Hematopoietic multipotent progenitor cell treated with erythropoietin and hydrocortisone succinate and interleukin-3 and kit ligand, for 6 days (in vitro differentiated cells): ENCODE measurements around the gene HTR3B.
"Not testable (repeated sequence)": the region's sequence is repeated elsewhere in the genome, so short reads cannot be mapped to it uniquely, and the experiment has no call there.

ENCODE experiments used
- DNase-seq: peaks from one replicate; pipeline ENCODE4 v3.0.0-alpha.2; 2015

The HTR3B gene, protein sequence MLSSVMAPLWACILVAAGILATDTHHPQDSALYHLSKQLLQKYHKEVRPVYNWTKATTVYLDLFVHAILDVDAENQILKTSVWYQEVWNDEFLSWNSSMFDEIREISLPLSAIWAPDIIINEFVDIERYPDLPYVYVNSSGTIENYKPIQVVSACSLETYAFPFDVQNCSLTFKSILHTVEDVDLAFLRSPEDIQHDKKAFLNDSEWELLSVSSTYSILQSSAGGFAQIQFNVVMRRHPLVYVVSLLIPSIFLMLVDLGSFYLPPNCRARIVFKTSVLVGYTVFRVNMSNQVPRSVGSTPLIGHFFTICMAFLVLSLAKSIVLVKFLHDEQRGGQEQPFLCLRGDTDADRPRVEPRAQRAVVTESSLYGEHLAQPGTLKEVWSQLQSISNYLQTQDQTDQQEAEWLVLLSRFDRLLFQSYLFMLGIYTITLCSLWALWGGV

DNA sequence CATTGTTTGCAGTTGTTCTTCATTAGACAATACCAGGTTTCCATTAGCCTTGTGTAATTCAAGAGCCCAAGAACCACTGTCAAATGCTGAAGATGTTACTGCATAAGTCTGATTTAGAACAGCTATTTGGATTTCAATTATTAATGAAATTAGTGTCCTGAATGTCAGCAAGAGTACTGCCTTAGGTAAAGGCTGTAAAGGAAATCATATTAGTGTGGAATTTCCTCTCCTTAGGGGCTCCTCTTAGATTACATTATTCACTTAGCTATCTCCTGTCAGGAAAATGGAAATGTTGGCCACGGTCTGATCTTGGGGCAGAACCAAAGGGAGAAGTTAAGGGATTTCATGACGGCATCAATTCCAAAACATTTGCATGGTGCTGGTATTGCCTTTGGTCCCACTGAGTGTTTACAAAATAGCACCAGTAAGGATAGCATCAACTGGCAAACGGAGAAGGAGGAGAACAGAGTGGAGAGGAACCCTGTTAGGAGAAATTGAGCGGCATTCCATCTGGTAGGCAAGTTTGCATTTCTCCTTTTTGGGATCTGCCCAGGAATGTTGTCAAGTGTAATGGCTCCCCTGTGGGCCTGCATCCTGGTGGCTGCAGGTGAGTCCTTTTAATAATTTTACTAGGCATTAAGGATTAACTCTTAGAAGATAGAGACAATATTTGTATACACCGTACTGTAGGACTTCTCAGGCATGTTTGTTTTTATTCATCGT is at the start of gene HTR3B:
HTR3B (plus strand) TSS at position 418 of the 723 bp plus-strand sequence; CDS start at position 556, 138 bp downstream.
- DNase-seq, result no peak

DNA sequence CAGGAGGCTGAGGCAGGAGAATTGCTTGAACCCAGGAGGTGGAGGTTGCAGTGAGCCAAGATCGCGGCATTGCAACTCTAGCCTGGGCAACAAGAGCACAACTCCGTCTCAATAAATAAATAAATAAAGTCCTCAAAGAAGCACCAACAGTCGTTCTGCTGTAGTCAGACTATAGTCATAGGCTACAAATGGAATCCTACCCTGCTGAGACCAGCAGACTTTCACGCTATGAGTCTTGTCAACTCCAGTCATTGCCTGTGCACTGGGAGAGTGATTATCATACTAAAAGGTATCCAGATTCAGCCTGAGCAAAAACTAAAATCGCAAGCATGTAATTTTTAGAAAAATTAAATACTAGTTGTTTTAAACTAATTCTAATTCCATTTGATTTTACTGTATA is 48.8 kb upstream of the HTR3B start:
- no peak for DNase-seq

DNA sequence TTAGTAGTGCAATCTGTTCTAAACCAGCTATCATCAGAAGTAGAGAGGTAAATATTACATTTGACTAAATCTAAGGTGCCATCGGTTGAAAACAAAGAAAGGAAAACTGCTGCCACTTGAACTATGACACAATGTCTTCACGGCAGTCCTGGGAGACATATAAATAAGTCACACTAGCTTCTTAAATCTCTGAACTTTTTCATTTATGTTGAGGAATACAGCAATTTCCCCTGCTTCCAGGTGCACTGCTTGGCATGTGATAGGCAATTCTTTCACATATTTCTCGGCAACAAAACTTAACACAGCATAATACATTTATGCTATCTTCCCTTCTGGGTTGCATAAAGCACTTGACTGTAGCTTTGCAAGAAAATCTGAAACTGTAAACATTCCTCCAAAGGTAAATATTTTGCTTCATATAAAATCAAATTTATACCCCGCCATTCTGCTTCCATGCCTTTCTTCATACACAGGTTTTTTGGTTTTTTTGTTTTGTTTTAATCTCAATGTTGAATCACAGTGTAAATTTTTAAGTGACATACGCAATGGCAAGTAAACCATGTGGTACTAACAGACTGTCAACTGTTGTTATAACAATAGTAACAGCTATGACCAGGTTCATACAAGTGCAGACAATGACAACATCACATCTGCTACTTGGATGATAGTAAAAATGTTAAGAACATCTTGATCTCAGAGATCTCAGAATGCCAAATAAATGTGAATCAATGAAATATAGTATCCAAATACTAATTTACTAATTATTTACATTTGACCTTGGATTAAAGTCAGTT is 47.4 kb upstream of the HTR3B start:
- no peak for DNase-seq

DNA sequence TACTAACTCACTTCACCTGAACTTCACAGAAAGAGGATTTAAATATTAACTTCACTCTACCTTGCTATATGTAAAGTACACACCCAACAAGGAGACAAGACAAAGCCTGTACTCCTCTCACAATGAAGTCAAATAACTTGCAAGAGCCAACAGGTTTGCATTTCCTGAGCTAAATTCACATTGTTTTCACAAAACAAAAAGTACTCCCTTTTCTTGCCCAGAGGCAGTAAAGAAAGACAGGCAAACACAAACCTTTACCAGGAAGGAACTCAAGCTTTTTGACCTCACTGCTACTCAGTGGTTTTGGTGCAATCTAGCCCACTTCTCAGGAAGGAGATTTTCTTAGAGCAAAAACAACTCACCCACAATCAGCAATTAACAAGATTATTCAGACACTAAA is 44.9 kb upstream of the HTR3B start:
- no peak for DNase-seq

DNA sequence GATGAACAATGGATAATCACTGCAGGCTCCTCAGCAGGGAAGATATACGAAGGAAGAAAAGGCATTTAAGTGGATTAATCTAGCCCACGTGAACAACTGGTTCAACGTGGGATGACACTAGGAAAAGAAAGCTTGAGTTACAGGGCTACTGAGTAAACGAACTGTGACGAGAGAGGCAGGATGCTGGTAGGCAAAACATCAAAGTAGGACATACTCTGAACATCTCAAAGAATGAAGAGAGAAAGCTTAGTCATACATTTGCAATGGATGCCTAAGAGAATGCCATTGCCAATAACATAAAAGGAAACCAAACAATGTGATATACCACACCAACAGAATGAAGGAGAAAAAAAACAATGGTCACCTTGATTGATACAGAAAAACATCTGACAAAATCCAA is 42.2 kb upstream of the HTR3B start:
- no peak for DNase-seq

DNA sequence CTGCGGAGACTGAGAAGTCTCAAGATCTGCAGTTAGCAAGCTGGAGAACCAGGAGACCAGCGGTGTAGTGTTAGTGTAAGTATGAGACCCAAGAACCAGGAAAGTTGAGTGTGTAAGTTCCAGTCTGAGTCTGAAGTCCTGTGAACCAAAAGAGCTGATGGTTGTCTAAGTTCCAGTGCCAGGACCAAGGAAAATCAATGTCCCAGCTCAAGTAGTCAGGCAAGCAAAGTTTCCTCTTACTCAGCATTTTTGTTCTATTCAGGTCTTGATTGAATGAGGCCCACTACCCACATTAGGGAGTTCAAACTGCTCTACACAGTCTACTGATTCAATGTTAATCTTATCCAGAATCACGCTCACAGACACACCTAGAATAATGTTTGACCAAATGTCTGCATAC is 40.2 kb upstream of the HTR3B start:
- no peak for DNase-seq

DNA sequence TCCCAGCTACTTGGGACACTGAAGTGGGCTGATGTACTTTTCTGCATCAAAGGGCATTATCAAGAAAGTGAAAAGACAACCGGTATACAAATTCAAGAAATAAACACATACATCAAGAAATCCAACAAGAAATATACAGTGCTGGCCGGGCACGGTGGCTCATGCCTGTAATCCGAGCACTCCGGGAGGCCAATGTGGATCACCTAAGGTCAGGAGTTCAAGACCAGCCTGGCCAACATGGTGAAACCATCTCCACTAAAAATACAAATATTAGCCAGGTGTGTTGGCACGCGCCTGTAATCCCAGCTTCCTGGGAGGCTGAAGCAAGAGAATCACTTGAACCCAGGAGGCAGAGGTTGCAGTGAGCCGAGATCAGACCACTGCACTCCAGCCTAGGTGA is 38.7 kb upstream of the HTR3B start:
- DNase-seq, result no peak

DNA sequence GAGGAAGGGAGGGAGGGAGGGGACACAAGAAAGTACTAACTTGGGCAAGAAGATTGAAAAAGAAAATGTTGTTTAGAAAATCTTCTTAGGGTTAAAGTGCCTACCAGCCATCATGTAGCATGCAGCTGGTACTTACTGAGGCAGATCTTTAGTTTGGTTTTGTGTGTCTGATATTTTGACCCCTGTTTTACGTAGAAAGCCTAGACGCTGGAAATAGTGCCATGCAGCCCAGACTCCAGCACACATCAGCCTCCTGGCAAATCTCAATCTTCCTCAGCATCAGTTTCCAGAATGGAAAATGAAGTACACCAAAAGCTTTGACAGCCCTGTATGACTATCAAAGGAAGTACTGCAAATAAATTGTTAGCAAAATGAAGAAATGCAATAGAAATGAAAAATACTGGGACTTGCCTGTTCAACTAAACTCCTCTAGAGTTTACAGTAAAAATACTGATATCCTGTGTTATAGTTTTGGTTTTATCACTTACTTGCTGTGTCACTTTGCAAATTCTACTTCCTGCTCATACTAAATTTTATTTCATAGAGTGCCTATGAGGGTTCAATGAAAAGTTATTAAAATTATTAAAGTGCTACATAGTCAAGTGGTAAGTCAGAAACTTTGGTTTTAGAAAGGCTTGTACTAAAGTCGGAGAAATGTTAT is 36.6 kb upstream of the HTR3B start:
- no peak for DNase-seq

DNA sequence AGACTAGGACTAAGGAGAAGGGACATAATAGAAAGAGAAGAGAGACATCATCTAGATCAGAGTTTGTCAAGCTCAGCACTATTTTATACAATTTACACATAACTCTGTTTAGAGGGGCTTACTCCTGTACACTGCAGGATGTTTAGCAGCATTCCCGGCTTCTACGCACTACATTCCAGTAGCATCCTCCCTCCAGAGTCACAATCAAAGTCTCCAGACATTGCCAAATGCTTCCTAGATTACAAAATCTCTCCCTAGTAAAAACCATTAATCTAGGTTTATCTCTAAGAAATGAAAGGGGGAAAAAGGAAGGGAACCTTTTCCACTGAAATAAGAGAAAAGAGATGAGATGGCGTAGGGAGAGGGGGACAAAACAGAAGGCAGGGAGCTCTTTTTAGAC is 33.3 kb upstream of the HTR3B start:
- DNase-seq, result no peak

DNA sequence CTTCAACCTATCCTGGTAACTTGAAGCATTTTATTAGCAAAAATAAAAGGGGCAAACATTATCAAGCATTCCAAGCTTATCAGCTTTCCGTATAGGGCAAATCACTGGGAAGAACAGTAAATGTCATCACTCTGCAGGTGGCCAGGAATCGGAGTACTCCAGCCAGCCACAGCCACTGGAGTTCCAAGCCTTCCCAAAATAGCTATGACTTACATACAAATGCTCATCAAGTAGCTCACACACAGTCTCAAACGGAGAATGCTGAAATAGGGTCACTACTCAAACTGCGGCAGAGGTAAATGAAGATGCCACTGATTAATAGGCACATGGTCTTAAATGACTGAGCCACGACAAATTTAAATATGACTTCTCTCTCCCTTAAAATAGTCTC is 31.4 kb upstream of the HTR3B start:
- no peak for DNase-seq

DNA sequence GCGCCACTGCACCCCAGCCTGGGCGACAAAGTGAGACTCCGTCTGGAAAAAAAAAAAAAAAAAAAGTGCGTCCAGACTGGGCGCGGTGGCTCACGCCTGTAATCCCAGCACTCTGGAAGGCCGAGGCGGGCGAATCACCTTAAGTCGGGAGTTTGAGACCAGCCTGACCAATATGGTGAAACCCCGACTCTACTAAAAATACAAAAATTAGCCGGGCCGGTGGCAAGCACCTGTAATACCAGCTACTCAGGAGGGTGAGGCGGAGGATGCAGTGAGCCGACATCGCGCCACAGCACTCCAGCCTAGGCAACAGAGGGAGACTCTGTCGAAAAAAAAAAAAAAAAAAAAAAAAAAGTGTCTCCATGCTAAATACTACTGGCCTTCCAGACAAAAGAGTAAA is 30.5 kb upstream of the HTR3B start:
- no peak for DNase-seq

DNA sequence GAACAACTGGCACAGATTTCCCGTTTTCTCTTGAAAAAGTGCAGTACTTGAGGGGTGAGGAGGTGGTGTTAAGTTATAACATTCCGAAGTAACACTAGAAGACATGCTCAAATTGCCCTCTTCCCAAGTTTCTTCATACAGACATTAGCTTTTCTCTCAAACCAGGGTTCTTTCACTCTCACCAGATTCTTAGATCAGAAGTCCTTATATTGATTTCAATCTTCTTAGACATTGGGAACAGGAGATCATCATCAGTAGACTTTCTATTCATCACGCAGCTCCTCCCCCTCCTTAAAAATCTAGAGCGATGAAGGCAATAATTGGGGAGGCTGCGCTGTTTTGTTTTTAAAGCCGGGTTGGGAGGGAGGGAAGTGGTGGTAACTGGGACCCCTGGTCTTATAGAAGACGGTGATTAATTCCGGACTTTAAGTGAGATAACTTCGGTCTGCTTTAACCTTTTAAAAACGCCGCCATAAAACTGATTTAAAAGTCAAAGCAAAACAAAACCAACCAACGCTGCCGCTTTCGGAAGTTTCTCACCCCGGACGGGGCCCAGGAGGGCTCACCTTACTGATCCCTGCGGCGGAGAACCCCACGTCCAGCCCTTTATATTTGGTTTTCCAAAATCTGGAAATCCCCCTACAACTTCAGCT is 29.9 kb upstream of the HTR3B start:
- DNase-seq, result peak; percentile 32

DNA sequence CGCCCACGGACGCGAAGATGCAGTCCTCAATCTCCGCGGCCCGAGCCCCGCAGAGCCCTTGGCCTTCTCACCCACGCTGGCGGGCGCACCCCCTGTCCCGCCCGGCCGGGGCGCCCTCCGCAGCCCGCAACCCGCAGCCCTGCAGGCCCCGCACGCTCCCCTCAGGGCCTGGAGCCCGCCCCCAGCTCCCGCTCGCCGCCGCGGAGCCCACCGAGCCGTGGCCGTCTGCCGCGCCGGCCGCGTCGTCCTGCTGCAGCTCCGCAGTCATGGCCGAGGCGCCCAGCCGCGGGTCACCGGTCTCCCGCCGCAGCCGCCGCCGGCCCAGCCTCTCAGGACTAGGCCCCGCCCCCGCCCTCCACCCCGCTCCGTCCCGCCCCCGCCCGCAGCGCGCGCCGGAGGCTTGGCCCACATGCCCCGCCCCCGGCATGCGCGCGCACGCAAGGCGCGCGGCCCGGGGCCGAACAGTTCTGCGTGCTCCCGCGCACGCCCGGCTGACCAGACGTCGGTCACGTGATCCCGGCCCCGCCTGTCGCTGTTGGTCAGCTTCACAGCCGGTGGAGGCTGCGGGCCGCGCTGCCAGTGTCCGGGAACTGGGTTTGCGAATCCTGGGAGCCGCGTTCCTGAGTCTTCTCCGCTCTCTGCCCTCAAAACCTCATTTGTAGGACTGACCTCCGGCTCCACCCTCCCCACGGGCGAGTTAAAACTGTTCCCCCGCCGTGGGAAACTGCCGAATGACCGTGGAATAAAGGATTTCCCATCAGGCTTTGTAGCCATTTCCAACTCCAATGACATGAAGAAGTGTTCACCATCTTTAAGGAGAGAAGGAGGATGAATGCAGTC is 29.1 kb upstream of the HTR3B start, which contains the start of gene USP28:
USP28 (minus strand) TSS at position 339 of the 840 bp plus-strand sequence; CDS start at position 268, 71 bp downstream.
- DNase-seq, result peak; percentile 94

DNA sequence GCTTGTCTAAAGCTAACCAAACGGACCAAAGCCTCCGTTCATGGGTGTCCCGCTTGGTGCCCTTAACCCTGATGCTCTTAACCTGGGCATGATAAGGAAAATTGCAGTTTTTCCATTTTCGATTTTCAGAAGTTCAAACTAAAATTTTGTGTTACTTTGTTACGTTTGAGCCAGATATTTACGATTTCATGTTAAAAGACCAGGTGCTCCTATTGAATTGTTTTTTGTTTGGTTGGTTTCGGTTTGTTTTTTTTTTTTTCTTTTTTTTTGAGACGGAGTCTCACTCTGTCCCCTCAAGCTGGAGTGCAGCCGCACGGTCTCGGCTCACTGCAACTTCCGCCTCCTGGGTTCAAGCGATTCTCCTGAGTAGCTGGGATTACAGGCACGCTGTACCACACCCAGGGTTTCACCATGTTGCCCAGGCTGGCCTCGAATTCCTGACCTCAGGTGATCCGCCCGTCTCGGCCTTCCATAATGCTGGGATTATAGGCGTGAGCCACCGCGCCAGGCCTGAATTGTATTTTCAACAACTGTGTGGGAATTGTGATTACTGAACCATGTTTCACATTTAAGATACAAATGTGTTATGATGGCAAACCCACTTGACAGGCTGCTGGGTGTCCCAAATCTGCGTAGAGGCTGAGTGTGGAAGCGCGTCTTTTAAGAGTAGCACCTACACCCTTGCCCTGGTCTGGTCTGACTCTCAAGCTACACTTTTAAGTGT is 28.4 kb upstream of the HTR3B start:
- no peak for DNase-seq

DNA sequence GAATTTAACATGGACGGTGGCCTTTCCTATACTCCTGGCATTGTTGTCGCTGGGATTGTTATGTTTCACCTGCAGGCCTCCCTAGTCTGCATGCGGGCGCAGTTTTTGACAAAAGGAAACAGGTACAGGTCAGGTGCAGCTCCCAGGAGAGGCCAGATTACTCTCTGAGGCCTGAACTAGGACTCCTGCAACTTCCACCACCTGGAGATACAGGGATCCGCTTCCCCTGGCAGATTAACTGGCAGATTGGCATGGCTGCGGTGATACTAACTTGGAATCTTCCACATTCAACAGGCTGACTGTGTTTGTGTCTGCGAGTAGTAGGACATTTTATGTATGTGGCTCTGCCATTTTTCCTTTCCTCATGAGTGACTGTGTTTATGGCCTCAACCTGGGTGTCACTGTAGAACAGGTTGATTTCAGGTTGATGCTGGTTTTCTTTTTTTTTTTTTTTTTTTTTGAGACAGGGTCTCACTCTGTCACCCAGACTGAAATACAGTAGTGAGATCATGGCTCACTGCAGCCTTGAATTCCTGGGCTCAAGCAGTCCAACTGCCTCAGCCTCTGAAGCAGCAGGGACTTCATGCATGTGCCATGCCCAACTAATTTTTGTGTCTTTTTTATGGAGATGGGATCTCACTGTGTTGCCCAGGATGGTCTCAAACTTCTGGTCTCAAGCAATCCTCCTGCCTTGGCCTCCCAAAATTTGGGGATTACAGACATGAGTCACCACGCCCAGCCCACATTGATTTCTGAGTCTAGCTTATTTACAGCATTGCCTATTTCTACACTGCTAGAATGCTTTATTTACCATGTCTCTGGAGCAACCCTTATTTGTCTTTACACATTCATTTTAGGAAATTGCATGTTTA is 27.6 kb upstream of the HTR3B start:
- no peak for DNase-seq

DNA sequence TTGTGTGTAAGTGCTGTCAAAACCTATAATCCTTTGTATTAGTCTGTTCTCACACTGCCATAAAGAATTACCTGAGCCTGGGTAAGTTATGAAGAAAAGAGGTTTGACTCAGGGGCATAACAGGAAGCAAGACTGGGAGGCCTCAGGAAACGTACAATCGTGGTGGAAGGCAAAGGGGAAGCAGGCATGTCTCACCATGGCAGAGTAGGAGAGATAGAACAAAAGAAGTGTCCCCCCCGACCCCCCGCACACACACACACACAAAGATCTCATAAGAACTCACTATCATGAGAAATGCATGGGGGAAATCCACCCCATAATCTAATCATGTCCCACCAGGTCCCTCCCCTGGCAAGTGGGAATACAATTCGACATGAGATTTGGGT is 26.9 kb upstream of the HTR3B start:
- DNase-seq, result no peak

DNA sequence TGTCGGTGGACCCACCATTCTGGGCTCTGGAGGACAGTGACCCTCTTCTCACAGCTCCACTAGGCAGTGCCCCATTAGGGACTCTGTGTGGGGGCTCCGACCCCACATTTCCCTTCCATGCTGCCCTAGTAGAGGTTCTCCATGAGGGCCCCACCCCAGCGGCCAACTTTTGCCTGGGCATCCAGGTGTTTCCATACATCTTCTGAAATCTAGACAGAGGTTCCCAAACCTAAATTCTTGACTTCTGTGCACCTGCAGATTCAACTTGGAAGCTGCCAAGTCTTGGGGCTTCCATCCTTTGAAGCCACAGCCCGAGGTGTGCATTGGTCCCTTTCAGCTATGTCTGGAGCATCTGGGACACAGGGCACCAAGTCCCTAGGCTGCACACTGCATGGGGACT is 25.1 kb upstream of the HTR3B start:
- DNase-seq, result not testable (repeated sequence)

DNA sequence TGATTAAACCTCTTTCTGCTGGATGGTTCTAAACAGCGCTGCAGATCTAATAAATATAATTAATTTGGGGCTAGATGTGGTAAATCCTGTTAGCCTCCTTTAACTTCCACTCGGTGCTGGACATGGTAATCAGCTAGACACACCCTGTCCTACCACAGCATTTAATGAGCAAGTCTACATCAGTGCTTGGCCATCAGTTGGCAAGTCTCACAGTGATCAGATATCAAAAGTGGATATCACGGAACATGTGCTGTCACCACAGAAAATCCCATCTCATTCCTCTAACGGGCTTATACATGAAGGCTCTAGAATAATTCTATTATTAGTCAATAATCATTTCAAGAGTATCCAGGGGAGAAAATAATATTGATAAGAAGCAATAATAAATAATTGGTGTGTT is 23.6 kb upstream of the HTR3B start:
- DNase-seq, result no peak

DNA sequence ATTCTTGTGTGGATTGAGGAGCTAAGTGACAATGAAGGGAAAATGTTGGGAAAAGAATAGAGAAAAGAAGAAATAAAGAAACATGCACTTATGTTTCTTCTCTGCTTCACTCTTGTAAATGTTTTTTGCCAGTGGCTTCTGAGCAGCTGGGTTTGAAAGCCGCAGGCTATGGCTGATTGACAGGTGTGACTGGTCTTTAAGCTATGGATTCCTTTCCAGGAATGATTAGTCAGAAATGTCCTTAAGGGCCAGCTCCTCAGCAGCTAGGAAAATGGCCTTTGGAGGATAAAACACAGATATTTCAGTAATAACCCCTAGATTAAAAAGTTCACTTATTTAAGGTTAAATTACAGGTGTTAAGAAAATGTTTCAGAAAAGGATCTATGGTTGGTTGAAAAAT is 22.7 kb upstream of the HTR3B start:
- DNase-seq, result no peak

DNA sequence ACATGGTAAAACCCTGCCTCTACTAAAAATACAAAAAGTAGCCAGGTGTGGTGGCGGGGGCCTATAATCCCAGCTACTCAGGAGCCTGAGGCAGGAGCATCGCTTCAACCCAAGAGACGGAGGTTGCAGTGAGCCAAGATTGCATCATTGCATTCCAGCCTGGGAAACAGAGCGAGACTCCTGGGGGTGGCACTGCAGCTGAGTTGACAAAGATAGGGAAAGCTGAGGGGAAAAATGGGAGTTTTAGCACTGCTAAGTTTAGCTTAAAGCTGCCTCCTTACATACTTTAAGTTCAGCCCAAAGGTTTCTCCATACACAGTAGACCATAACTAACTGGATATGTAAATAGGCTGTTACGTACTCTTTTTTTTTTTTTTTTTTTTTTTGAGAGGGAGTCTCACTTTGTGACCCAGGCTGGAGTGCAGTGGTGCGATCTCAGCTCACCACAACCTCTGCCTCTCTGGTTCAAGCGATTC is 20.2 kb upstream of the HTR3B start:
- DNase-seq, result no peak
